ENCODE measurements around the gene COL12A1. TPM values are rescaled to one million over a fixed set of nuclear protein-coding genes. Genes with fewer than 3 reads are reported as not detected.

COL12A1 gene
- total RNA-seq, 1 experiment from 2014 or later, result 10.4 TPM

DNA sequence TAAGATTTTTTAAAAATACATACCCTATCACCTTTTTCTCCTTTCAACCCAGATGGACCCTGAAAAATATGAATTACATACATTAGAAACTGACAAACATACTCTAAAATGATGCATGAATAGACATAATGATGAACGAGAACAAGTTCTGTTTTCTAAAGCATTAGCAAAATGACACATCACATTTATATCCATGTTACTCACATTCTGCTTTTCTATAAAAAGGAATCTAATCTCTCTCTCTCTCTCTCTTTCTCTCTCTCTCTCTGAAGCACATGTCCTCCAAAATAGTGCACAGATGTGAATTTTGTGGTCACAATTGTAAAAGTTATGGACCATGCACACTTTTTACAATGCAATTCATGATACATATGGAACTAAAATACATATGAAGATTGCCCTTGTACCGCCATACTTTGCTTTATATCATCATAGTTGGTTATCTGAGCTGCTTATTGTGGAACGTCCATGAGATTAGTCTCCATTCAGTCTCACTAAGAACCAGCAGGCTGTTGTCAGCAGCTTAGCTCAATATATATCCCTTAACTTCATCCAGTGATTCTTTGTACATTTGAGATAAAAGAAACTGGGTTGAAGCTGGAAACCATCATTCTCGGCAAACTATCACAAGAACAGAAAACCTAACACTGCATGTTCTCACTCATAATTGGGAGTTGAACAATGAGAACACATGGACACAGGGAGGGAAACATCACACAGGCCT is 114.2 kb downstream of the COL12A1 start:
- no TSS peak for BruUV-seq (replicated peaks)
- Histone ChIP-seq H3K36me3 (ENCODE audit: control insufficient read depth, insufficient read depth, low read length) (no peaks in the 10 kb centered on the region), H3K4me1 (ENCODE audit: control insufficient read depth, insufficient read depth, low read length) (no peaks in the 10 kb centered on the region), H3K9me3 (ENCODE audit: control insufficient read depth, insufficient read depth, low read depth, low read length) (no peaks in the 10 kb centered on the region), H3K4me3 (ENCODE audit: low read depth in 2 of 2, low read length in 2 of 2) (no peak overlapping the region), H3K27me3 (ENCODE audit: control insufficient read depth, insufficient read depth, low read length) (no peaks in the 10 kb centered on the region), H3K27ac (ENCODE audit: low read length) (no peak overlapping the region)
- POLR2A ChIA-PET, result no interaction called here
- intact Hi-C loops (cut with micrococcal nuclease; ENCODE audit: unreplicated experiment) (no loop called here), in situ Hi-C loops (cut with HindIII; ENCODE audit: low pct_unique_long_range_greater_than_20kb, low sequenced_read_pairs) (no loop called here)
- DNase-seq (ENCODE audit: low read depth, low spot score) (no peak), ATAC-seq (no peak)
- TF ChIP-seq SIN3A (IDR thresholded peaks at IDR 0.05; ENCODE audit: borderline replicate concordance, insufficient read depth, low read depth, low read length) (no peak), REST (IDR thresholded peaks at IDR 0.05; ENCODE audit: insufficient read depth in 1 of 2, low read depth in 2 of 2, low read length in 1 of 2) (no peak), POLR2AphosphoS5 (IDR thresholded peaks at IDR 0.05; ENCODE audit: low read depth, low read length) (no peak), TCF7L2 (IDR thresholded peaks at IDR 0.05; ENCODE audit: low read depth, low read length) (no peak)
- TF ChIP-seq, protein P1, sequence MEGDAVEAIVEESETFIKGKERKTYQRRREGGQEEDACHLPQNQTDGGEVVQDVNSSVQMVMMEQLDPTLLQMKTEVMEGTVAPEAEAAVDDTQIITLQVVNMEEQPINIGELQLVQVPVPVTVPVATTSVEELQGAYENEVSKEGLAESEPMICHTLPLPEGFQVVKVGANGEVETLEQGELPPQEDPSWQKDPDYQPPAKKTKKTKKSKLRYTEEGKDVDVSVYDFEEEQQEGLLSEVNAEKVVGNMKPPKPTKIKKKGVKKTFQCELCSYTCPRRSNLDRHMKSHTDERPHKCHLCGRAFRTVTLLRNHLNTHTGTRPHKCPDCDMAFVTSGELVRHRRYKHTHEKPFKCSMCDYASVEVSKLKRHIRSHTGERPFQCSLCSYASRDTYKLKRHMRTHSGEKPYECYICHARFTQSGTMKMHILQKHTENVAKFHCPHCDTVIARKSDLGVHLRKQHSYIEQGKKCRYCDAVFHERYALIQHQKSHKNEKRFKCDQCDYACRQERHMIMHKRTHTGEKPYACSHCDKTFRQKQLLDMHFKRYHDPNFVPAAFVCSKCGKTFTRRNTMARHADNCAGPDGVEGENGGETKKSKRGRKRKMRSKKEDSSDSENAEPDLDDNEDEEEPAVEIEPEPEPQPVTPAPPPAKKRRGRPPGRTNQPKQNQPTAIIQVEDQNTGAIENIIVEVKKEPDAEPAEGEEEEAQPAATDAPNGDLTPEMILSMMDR (IDR thresholded peaks at IDR 0.05), result no peak
- CTCF ChIA-PET, result no interaction called here

GRCh38 chr6:75090576-75090975 is 115.3 kb downstream of the COL12A1 start:
- no peaks in the 10 kb centered on the region for H3K36me3 ChIP-seq (ENCODE audit: control insufficient read depth, insufficient read depth, low read length)
- DNase-seq (ENCODE audit: low read depth, low spot score), result no peak
- no peak overlapping the region for H3K4me3 ChIP-seq (ENCODE audit: low read depth in 2 of 2, low read length in 2 of 2)
- ChIA-PET CTCF (no interaction called here), POLR2A (no interaction called here)
- H3K27ac ChIP-seq (ENCODE audit: low read length), result no peak overlapping the region
- H3K4me1 ChIP-seq (ENCODE audit: control insufficient read depth, insufficient read depth, low read length), result no peaks in the 10 kb centered on the region
- TF ChIP-seq, protein P1 (IDR thresholded peaks at IDR 0.05), result no peak
- TF ChIP-seq TCF7L2 (IDR thresholded peaks at IDR 0.05; ENCODE audit: low read depth, low read length) (no peak), SIN3A (IDR thresholded peaks at IDR 0.05; ENCODE audit: borderline replicate concordance, insufficient read depth, low read depth, low read length) (no peak), REST (IDR thresholded peaks at IDR 0.05; ENCODE audit: insufficient read depth in 1 of 2, low read depth in 2 of 2, low read length in 1 of 2) (no peak), POLR2AphosphoS5 (IDR thresholded peaks at IDR 0.05; ENCODE audit: low read depth, low read length) (no peak)
- intact Hi-C loops (cut with micrococcal nuclease; ENCODE audit: unreplicated experiment), result no loop called here
- in situ Hi-C loops (cut with HindIII; ENCODE audit: low pct_unique_long_range_greater_than_20kb, low sequenced_read_pairs), result no loop called here
- ATAC-seq, result no peak
- no peaks in the 10 kb centered on the region for H3K9me3 ChIP-seq (ENCODE audit: control insufficient read depth, insufficient read depth, low read depth, low read length)
- 0 out of 2 replicates have a peak, but pooled peaks cover under 1% of the 10 kb centered on the region for H3K27me3 ChIP-seq (ENCODE audit: control insufficient read depth, insufficient read depth, low read length)
- no TSS peak for BruUV-seq (replicated peaks)

Data from Panc1 (cell line).